Activated naive CD8-positive, alpha-beta T cell (primary cell): Measurements from ENCODE around the gene DSEL.

Experiments
- H3K27ac Mint-ChIP-seq: one replicate; pipeline ENCODE4 v1.8.0; 2021; ENCODE audit warnings: mixed read lengths
- H3K27me3 Mint-ChIP-seq: one replicate; pipeline ENCODE4 v1.8.0; 2021; ENCODE audit warnings: mixed read lengths
- H3K36me3 Mint-ChIP-seq: one replicate; pipeline ENCODE4 v1.8.0; 2021; ENCODE audit warnings: mixed read lengths
- H3K4me1 Mint-ChIP-seq: one replicate; pipeline ENCODE4 v1.8.0; 2021; ENCODE audit warnings: low read depth, mixed read lengths
- H3K4me3 Mint-ChIP-seq: one replicate; pipeline ENCODE4 v1.8.0; 2021; ENCODE audit warnings: mild to moderate bottlenecking, mixed read lengths
- H3K9me3 Mint-ChIP-seq: one replicate; pipeline ENCODE4 v1.8.0; 2021; ENCODE audit warnings: low read depth, mixed read lengths

The DSEL gene

DNA sequence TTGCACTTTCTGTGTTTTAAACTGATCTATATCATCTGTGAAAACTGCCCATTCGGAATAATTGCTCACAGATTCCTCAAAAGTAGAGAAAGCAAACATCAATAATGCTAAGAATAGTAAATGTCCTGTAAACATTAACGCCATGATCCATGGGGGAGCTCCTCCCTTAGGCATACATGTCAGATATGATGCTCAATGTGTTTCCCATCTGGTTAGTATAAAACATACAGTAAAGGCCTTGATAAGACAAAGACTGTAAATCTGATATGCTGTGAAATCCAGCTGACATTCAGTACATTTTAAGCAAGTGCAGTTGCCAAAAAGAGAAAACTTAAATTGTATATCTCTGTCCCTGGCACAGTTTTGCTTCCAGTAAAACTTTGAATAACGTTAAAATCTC lies 2.1 kb downstream of the DSEL start:
- Mint-ChIP-seq H3K4me3 (peak overlapping the region; percentile 84), H3K27ac (no peak overlapping the region), H3K9me3 (no peaks in the 10 kb centered on the region), H3K27me3 (no peaks in the 10 kb centered on the region), H3K4me1 (peaks cover 30% of the 10 kb centered on the region), H3K36me3 (no peaks in the 10 kb centered on the region)

DNA sequence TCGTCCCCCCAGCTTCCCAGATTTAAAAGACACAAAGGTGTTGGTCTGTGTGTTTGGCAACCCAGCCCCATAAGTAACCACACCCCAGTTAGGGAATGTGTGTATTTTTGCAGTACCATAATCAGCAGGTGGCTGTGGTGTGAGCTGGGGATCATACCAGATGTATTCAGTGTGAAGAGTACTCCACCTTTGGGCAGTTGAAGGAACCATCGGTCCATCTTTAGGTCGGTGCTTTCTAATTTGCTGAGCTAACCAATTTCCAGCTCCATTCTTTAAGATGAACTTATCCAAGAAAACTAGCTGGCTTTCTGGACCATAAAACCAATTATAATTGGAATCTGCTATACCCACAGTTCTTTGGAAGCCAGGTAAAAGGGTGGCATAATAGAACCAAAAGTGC lies 3.2 kb downstream of the DSEL start:
- H3K4me3 Mint-ChIP-seq, result no peak overlapping the region
- H3K27me3 Mint-ChIP-seq, result no peaks in the 10 kb centered on the region
- H3K4me1 Mint-ChIP-seq, result peaks cover 30% of the 10 kb centered on the region
- H3K27ac Mint-ChIP-seq, result no peak overlapping the region
- H3K9me3 Mint-ChIP-seq, result no peaks in the 10 kb centered on the region
- H3K36me3 Mint-ChIP-seq, result no peaks in the 10 kb centered on the region

DNA sequence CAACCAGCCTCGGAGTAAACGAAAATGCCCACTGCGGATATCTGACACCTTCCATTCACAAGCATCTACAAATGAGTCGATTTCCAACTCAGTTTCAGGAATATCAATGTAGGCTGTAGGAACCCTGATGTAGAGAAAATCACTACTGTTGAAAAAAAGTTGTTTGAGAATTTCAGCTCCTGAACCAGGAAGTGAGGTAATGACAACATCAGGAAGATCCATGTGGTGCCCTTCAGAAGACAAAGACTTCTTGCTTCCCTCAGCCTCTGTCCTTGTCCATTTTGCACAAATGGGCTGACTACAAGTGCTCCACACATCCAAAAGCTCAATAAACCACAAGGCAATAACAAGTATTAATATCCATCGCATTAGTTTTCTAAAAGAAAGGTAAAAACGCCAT lies 4.7 kb downstream of the DSEL start:
- Mint-ChIP-seq H3K27me3 (no peaks in the 10 kb centered on the region), H3K9me3 (no peaks in the 10 kb centered on the region), H3K27ac (no peak overlapping the region), H3K4me3 (no peak overlapping the region), H3K36me3 (no peaks in the 10 kb centered on the region), H3K4me1 (peaks cover 17% of the 10 kb centered on the region)

DNA sequence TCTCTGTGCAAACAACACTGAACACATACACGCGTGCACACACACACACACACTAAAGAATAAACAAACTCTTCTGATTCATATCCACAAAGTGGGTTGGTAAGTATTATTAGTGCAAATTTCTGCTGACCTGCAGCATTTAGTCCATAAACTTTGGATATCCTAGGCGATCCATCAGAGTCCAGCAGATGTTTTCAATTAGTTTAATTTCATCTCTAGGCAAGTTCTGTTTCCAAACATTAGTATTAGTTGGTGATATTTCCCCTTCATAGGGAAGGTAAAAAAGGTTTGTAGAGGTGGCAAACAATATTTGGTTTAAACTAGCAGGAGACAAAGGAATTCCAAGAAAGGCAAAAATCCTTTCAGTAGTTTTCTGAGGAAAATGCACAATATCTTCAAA lies 5.7 kb downstream of the DSEL start:
- H3K4me1 Mint-ChIP-seq, result peaks cover 16% of the 10 kb centered on the region
- no peaks in the 10 kb centered on the region for H3K27me3 Mint-ChIP-seq
- no peak overlapping the region for H3K27ac Mint-ChIP-seq
- H3K9me3 Mint-ChIP-seq, result no peaks in the 10 kb centered on the region
- H3K4me3 Mint-ChIP-seq, result no peak overlapping the region
- no peaks in the 10 kb centered on the region for H3K36me3 Mint-ChIP-seq

DNA sequence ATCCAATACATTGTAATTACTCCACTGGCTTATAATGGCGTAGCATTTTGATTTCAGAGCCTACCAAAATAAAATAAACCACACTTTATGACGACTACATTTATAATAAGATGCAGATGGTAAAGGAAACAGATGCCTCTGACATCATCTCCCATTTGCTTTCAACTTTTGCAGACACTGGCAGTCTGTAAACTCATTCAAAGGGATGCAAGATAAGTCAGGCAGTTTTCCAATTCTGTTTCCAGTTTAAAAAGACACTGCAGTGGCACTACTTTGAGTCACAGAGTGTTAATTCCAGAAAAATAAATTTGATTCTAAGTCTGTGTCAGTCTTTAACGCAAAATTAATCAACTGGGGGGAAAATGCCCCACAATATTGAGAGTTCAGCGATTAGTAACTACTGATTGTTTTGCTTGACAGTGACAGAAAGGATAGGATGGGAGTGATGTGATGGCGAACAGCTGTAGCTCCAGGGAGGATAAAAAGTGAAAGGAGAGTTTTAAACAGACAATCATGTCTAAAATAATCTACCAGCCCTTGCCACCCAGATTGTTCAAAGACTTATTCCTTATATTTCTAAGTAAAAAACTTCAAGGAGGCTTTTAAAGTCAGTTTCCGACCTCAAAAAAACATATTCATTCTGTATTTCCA lies 6.7 kb downstream of the DSEL start:
- H3K9me3 Mint-ChIP-seq, result no peaks in the 10 kb centered on the region
- no peak overlapping the region for H3K27ac Mint-ChIP-seq
- no peak overlapping the region for H3K4me3 Mint-ChIP-seq
- peaks cover 6% of the 10 kb centered on the region for H3K4me1 Mint-ChIP-seq
- H3K36me3 Mint-ChIP-seq, result no peaks in the 10 kb centered on the region
- no peaks in the 10 kb centered on the region for H3K27me3 Mint-ChIP-seq

DNA sequence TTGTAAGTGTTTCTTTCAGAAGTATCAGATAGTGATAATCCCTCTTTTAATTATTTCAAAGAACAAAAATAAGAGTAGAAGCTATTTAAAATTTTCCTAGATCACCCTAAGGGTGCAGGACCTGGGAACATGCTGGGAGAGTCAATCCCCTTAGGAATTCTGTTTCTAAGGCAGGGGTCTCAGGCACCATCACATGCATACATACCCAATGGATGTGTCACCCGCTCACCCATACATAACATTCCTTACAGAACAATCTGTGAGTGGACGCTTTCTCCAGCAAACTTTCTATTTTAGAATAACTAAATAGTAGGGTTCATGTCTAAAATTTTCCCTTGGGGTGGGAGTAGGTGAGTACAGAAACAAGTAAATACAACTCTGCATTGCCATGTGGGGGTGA lies 8.4 kb downstream of the DSEL start:
- no peaks in the 10 kb centered on the region for H3K9me3 Mint-ChIP-seq
- H3K27me3 Mint-ChIP-seq, result no peaks in the 10 kb centered on the region
- H3K4me3 Mint-ChIP-seq, result no peak overlapping the region
- H3K36me3 Mint-ChIP-seq, result no peaks in the 10 kb centered on the region
- no peaks in the 10 kb centered on the region for H3K4me1 Mint-ChIP-seq
- H3K27ac Mint-ChIP-seq, result no peak overlapping the region

DNA sequence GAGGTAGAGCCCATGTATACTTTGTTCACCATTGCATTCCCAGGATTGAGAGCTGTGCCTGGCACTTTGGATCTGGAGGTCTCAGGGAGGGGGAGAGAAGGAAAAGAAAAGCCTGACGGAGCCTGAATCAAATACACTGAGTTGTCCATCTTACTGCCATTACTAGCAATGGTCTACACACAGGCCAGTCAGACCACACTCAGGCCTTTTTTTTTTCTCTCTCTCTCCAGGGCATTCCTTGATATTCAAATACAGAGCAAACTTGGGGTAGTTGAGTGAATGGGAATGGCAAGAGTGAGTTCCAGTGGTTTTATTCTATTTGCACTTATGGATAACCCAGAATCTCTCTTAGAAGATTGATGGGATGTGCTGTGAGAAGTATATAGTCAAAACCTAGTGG lies 11.8 kb downstream of the DSEL start:
- Mint-ChIP-seq H3K27me3 (no peaks in the 10 kb centered on the region), H3K36me3 (no peaks in the 10 kb centered on the region), H3K27ac (no peak overlapping the region), H3K9me3 (no peaks in the 10 kb centered on the region), H3K4me3 (no peak overlapping the region), H3K4me1 (no peaks in the 10 kb centered on the region)

DNA sequence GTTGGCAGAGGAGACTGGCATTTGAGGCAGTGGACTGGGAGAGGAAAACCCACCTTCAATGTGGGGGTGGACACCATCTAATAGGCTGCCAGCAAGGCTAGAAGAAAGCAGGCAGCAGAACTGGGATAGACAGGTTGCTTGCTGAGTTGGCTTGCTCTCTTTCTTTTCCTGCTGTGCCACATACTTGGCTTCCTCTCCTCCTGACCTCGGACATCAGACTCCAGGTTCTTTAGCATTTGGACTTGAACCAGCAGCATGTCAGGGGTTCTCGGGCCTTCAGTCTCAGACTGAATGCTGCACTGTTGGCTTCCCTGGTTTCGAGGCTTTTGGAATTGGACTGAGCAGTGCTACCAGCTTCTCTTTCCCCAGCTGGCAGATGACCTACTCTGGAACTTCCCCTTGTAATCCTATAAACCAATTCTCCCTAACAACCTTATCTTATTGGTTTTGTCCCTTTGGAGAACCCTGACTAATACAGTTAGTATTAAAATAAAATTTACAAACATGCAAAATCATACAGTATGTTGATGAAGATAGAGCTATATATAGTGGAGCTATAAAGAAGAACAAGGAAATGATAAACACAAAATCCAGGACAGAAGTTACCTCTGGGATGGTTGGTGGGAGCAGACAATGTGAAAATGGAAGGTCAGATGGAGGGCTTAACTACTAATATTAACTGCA lies 15.9 kb downstream of the DSEL start:
- H3K4me1 Mint-ChIP-seq, result no peaks in the 10 kb centered on the region
- no peak overlapping the region for H3K4me3 Mint-ChIP-seq
- H3K27me3 Mint-ChIP-seq, result no peaks in the 10 kb centered on the region
- no peak overlapping the region for H3K27ac Mint-ChIP-seq
- peaks cover 4% of the 10 kb centered on the region for H3K9me3 Mint-ChIP-seq
- H3K36me3 Mint-ChIP-seq, result peaks cover 4% of the 10 kb centered on the region

DNA sequence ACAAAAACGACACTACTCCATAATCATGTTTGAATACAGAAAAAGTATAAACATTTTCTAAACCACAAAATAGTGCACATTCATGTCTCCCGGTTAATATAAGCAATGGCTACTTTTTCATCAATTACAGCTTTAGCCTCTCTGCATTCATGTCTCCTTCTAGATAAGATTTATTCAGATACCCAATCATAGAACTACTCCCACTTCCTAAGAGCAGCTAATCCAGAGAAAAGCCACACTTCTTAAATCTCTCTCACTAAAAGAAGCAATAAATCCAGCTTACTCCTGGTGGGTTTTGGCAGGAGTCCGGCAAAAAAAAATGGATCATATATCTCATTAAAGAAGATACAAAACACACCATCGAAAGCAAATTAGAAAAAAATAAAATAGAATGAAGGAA lies 20.1 kb downstream of the DSEL start:
- H3K4me3 Mint-ChIP-seq, result no peak overlapping the region
- no peaks in the 10 kb centered on the region for H3K4me1 Mint-ChIP-seq
- H3K36me3 Mint-ChIP-seq, result peaks cover 4% of the 10 kb centered on the region
- no peak overlapping the region for H3K27ac Mint-ChIP-seq
- H3K27me3 Mint-ChIP-seq, result peaks cover 4% of the 10 kb centered on the region
- H3K9me3 Mint-ChIP-seq, result peaks cover 4% of the 10 kb centered on the region

DNA sequence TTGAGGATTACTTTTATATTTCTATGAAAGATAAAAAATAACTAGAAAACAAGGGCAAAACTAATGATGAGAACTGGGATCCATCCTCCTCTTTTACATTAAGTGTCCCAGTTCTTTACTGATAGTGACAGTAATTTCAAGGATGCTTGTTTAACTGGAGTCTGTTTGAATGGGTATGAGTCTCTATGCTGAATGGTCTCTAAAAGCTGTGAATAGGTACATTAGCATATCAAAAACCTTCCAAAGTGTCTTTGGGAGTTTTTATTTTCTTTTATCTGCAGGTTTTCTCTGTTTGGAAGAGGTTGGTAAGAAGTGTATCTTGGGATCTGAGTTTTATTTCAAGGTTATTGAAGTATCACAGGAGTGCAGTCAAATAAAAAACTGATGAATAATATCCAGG lies 30.0 kb downstream of the DSEL start:
- no peak overlapping the region for H3K4me3 Mint-ChIP-seq
- no peaks in the 10 kb centered on the region for H3K36me3 Mint-ChIP-seq
- no peak overlapping the region for H3K27ac Mint-ChIP-seq
- no peaks in the 10 kb centered on the region for H3K9me3 Mint-ChIP-seq
- H3K27me3 Mint-ChIP-seq, result no peaks in the 10 kb centered on the region
- H3K4me1 Mint-ChIP-seq, result peaks cover 3% of the 10 kb centered on the region

DNA sequence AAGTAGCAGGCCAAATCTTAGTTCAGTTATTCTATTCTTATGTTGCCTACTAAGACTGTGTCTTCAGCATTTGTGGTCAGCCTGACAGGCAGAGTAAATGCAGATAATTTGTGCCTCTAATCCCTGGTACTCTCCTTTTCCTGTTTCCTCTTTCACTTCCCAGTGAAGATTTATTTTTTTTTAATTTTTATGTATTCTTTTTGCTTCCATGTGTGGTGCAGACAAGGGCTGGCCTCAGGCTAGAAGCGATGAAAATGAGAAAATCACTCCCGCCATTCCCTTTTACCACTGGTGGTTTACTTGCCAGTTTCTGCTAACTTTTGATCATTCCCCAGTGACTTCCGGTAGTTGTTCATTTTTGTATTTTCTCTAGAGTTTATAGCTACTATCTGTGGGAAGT lies 30.9 kb downstream of the DSEL start:
- Mint-ChIP-seq H3K27me3 (no peaks in the 10 kb centered on the region), H3K9me3 (no peaks in the 10 kb centered on the region), H3K36me3 (no peaks in the 10 kb centered on the region), H3K4me1 (peaks cover 3% of the 10 kb centered on the region), H3K27ac (no peak overlapping the region), H3K4me3 (no peak overlapping the region)

DNA sequence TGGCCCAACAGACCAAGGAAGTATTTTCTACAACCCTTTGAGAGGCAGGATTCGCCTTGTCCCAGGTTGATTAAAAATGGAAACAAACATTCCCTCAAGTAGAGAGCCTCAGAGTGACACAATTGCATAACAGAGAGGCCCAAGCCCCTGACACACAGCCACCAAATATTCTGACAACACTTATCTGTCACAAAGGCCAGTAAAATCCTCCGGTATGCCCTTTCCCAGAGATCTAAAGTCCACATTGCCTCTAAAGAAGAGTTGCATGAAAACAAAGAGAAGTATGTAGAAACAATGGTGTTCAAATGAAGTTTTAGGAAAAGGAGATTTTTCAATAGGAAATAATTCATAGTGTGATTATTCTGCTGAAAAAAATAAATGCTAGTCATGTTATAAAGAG lies 32.1 kb downstream of the DSEL start:
- no peaks in the 10 kb centered on the region for H3K36me3 Mint-ChIP-seq
- H3K4me1 Mint-ChIP-seq, result peaks cover 3% of the 10 kb centered on the region
- no peaks in the 10 kb centered on the region for H3K27me3 Mint-ChIP-seq
- H3K27ac Mint-ChIP-seq, result no peak overlapping the region
- H3K4me3 Mint-ChIP-seq, result no peak overlapping the region
- no peaks in the 10 kb centered on the region for H3K9me3 Mint-ChIP-seq

DNA sequence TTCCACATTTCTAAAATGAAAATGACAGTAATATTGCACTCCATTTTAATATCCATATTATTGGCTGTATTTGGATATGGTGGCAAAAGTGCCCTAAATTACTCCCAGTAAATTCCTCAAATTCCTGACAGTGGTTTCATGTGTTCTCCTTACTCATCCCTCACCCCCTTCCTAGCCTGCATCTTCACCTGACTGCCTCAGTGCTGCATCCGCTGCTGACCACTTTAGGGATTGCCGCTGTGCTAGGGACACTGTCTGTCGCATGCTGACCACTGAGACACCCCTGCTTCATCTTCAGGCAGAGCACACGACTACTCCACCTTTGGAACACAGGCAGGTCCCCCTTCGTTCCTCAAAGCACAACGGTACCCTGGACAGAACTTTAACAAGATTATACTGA lies 32.6 kb downstream of the DSEL start:
- no peaks in the 10 kb centered on the region for H3K27me3 Mint-ChIP-seq
- peaks cover 3% of the 10 kb centered on the region for H3K4me1 Mint-ChIP-seq
- no peaks in the 10 kb centered on the region for H3K36me3 Mint-ChIP-seq
- no peaks in the 10 kb centered on the region for H3K9me3 Mint-ChIP-seq
- H3K4me3 Mint-ChIP-seq, result no peak overlapping the region
- no peak overlapping the region for H3K27ac Mint-ChIP-seq

DNA sequence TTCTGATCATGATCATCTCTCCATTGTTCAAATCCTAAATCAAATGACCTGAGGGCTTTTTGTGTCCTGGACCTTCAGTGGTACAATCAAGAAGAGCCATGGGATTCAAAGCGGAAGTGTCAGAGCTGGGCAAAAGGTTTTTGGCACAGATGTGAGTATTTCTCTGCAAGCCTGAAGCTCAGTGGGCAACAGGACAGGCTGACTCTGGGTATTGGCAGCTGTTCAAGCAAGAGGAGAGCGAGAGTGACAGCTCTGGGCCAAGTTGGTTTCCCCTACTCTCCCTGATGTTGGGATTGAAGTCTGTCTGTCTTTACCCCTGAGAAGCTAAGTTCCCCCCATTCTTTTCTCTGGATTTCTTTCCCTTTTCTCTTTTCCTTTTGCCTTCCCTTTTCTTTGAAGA lies 33.3 kb downstream of the DSEL start:
- H3K9me3 Mint-ChIP-seq, result no peaks in the 10 kb centered on the region
- no peak overlapping the region for H3K4me3 Mint-ChIP-seq
- H3K4me1 Mint-ChIP-seq, result peaks cover 3% of the 10 kb centered on the region
- no peak overlapping the region for H3K27ac Mint-ChIP-seq
- no peaks in the 10 kb centered on the region for H3K27me3 Mint-ChIP-seq
- H3K36me3 Mint-ChIP-seq, result no peaks in the 10 kb centered on the region

DNA sequence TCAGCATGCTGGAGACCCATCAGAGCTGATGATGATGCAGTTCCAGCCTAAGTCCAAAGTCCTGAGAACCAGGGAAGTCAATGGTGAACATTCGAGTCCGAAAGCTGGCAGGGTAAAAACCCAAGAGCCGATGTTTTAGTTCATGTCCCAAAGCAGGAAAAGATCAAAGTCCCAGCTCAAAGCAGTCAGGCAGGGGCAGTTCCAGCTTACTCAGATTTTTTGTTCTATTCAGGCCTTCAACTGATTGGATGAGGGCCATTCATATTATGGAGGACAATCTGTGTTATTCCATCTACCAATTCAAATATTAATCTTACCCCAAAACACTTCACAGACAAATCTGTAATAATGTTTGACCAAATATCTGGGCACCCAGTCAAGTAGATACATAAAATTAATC lies 38.3 kb downstream of the DSEL start:
- Mint-ChIP-seq H3K9me3 (no peaks in the 10 kb centered on the region), H3K27me3 (no peaks in the 10 kb centered on the region), H3K4me1 (peaks cover 2% of the 10 kb centered on the region), H3K36me3 (no peaks in the 10 kb centered on the region), H3K27ac (no peak overlapping the region), H3K4me3 (no peak overlapping the region)

DNA sequence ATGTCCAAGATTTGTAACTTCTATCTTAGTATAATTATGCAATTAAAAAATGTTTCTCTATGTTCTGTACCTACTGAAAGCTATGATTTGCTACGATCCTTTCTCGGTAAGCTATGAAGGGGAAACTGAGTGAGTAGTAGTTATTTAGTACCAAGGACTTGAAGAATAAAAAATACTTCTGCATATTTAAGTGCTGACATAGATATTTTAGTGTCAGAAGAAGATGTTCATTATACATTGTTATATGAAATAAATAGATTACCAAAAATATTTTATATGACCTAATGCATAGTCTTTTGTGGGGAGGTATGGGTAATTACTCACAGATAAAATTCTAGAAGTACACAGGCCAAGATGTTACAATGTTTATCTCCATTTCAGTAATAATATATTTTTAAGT lies 39.0 kb downstream of the DSEL start:
- Mint-ChIP-seq H3K4me3 (no peak overlapping the region), H3K9me3 (no peaks in the 10 kb centered on the region), H3K27me3 (no peaks in the 10 kb centered on the region), H3K36me3 (no peaks in the 10 kb centered on the region), H3K27ac (no peak overlapping the region), H3K4me1 (no peaks in the 10 kb centered on the region)
